Measurements from ENCODE around the gene RAB25.
"Not testable (repeated sequence)": the region's sequence is repeated elsewhere in the genome, so short reads cannot be mapped to it uniquely, and the experiment has no call there.

Gene RAB25

GRCh38 chr1:156052862-156053767 lies 7.8 kb upstream of the RAB25 start:
- peak; percentile 9 to 83 (median 59) for DNase-seq
- intact Hi-C loops (cut with DNase I) = loop anchor here (10.0 kb wide), 1 partner anchor 68 kb away; no protein-coding TSS in a partner anchor

GRCh38 chr1:156053768-156054499 lies 7.0 kb upstream of the RAB25 start, which contains the start of gene UBQLN4:
Gene UBQLN4, minus strand, starts transcription at chr1:156053798. Its CDS starts 97 bp downstream, at chr1:156053701.
- intact Hi-C loops (cut with DNase I) = loop anchor here (10.0 kb wide), 1 partner anchor 69 kb away; no protein-coding TSS in a partner anchor
- peak; percentile 70 to 97 (median 90) for DNase-seq

GRCh38 chr1:156054500-156055280 lies 6.3 kb upstream of the RAB25 start, which contains the start of gene LAMTOR2:
Gene LAMTOR2, plus strand, starts transcription at chr1:156054782. Its CDS starts 108 bp downstream, at chr1:156054890.
- intact Hi-C loops (cut with DNase I) = loop anchor here (10.0 kb wide), 1 partner anchor 70 kb away; no protein-coding TSS in a partner anchor

GRCh38 chr1:156055281-156056048 lies 5.5 kb upstream of the RAB25 start:
- intact Hi-C loops (cut with DNase I) = loop anchor here (10.0 kb wide), 1 partner anchor 71 kb away; no protein-coding TSS in a partner anchor
- peak in 1 of 42 donors; percentile 27 for DNase-seq

More at GRCh38 chr1:156054500-156055280, 6.3 kb upstream of the RAB25 start, which contains the start of gene LAMTOR2:
- DNase-seq = peak; percentile 97 to 100 (median 99)

DNA sequence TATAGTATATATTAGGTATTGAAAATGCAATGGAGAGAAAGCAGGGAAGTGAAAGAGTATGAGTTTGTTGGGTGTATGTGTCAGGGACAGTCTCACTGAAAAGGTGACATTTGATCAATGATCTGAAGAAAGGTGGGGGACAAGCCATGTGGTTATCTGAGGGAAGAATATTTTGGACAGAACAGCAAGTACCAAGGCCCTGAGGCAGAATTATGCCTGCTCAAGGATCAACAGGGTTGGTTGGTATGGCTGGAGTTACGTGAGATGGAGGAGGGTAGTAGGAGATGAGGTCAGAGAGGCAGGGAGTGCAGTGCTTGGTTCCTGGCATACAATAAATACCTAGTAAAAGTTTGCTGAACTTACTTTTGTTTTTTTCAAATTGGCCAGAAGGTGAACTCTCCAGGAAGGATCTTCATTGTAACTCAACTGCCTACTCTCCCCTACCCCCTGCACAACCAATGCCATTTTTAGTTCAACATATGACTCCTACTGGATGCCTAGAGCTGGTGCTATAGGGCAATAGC lies 4.6 kb upstream of the RAB25 start:
- intact Hi-C loops (cut with DNase I) = loop anchor here (10.0 kb wide), 1 partner anchor 72 kb away; no protein-coding TSS in a partner anchor
- no peak for DNase-seq

DNA sequence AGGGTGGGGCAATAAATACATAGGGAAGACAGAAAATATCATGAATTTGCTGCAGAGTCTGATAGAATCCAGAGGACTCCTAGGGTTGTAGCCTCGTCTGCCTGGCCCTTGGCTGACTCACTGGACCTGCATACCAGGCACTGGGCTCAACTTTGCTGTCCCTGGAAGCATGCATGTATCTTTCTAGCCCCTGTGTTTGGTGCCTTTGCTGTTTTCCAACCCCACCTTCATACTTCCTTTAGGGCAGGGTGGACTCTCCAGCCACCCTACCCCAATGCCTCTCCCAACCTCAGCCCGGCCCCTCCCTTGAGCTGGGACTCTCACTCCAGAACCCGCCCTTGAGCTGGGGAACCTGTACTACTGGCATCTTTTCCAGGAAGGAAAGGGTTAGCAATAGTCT lies 1.2 kb downstream of the RAB25 start:
- no peak for DNase-seq
- intact Hi-C loops (cut with DNase I) = no loop called here

GRCh38 chr1:156063997-156064285 lies 3.0 kb downstream of the RAB25 start:
- intact Hi-C loops (cut with DNase I) = no loop called here
- no peak for DNase-seq

DNA sequence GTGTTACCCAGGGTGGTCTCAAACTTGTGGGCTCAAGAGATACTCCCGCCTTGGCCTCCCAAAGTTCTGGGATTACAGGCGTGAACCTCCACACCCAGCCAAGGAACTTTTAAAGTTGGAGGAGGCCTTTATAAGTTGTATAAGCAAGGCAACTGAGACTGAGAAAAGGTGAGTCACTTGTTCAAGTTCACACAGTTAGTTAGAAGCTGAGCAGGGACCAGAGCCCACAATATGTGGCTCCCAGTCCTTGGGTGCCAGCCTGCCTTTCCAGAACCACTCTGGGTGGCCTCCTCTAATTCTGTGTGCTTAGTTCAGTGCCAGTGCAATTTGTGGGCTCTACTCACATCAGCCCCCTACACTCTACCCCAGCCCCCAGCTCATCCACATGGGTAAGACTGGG lies 3.7 kb downstream of the RAB25 start:
- no peak for DNase-seq
- intact Hi-C loops (cut with DNase I) = no loop called here

DNA sequence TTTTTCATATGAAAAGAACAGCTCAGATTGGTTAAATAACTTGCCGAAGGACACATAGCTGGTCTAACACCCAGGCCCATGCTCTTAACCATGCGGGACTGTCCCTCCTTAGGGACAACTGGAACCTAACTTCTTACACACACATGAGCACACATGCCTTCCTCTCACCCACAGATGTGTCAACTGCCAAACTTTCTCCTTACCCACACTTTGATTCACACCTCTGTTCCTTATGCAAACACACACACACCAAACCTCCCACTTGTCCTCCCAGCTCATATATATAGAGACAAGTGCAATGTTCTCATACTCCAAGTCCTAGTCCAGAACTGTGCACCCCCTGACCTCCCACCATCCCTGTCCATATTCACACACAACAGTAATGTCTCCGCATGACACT lies 4.3 kb downstream of the RAB25 start:
- intact Hi-C loops (cut with DNase I) = no loop called here
- peak in 5 of 42 donors; percentile 17 to 61 (median 25) for DNase-seq

GRCh38 chr1:156065871-156066270 lies 4.9 kb downstream of the RAB25 start:
- intact Hi-C loops (cut with DNase I) = no loop called here
- no peak for DNase-seq

DNA sequence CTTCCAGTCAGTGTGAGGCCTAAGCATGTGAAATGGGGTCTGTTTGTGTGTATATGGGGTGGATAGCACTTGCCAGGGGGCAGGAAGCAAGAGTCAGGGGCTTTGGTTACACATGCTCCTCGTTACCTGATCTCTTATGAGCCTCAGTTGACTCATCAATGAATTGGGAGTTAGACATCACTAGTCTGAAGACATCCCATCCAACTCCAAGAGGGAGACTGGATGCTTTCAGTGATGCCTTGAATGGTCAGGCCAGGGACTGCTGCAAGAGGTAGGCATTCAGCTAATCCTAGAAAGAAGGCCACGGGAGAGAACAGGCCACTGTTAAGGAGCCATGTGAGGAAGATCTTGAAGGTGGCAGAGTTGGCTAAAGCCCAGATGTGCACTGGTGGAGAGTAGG lies 6.3 kb downstream of the RAB25 start:
- intact Hi-C loops (cut with DNase I) = no loop called here
- no peak for DNase-seq

DNA sequence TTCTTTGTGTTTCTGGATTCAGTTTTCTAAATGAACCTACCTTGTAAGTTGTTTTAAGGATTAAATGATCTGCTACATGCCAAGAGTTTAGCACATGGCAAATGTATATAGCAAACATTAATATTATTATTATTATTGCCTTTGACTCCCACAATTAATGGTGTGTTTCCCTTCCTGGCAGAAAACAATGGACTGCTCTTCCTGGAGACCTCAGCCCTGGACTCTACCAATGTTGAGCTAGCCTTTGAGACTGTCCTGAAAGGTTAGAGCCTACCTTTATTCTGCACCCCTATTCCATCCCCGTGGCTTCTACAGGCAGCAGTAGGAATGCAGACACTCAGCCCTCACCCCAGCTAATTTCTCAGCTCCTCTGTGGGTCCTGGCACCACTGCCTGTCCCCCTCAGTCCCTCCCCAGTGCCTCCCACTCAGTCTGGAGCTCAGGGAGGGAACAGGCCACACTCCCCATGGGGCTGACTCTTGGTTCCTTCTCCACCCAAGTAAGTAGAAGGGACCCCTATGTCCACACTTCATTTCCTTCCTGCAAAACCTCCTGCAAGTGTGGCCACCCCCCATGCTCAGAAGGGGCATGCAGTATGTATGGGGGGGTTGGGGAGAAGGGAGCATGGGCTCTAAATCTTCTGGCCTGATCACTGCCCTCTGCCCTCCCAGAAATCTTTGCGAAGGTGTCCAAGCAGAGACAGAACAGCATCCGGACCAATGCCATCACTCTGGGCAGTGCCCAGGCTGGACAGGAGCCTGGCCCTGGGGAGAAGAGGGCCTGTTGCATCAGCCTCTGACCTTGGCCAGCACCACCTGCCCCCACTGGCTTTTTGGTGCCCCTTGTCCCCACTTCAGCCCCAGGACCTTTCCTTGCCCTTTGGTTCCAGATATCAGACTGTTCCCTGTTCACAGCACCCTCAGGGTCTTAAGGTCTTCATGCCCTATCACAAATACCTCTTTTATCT lies 8.8 kb downstream of the RAB25 start:
- intact Hi-C loops (cut with DNase I) = no loop called here
- no peak for DNase-seq

DNA sequence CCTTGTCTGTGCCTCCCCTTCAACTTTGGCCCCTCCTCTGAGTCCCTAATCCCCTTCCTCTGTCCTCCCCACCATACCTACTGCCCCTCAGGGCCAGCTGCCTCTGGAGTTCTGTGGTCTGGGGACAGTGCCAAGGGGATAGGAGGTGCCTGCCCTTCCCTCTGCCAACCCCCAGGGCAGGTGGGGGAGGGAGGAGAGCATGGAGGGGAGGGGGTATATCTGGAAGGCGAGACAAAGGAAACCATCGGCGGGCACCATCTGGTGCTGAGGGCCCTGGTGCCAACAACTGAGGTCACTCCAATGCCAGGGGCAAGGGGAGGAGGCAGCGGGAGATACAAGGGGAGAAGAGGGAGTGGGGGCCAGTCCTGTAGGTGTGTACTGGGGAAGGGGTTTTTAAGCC lies 9.6 kb downstream of the RAB25 start:
- intact Hi-C loops (cut with DNase I) = no loop called here

GRCh38 chr1:156071332-156071816 lies 10.4 kb downstream of the RAB25 start:
- intact Hi-C loops (cut with DNase I); DNase-seq: not testable (repeated sequence)

More for the DNA sequence above, 9.6 kb downstream of the RAB25 start:
- DNase-seq = no peak

DNA sequence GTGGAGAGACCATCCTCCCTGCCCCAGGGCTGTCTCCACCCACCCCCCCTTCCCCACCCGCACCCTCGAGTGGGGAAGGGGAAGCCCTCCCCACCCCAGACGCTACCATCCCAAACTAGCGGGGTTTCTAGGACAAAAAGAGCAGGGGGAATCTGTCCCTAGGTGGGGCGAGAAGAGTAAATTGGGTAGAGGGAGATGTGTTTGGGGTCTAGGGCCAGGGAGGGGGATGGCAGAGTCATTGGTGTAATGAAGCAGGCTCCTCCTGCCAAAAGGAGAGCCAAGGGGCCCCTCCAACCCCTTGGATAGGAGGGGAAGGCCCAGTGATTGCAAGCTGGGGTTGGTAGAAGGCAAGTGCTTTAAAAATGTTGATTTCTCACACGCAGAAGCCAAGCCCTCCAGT lies 11.3 kb downstream of the RAB25 start:
- no peak for DNase-seq
- intact Hi-C loops (cut with DNase I) = no loop called here

GRCh38 chr1:156073110-156073687 lies 12.2 kb downstream of the RAB25 start:
- DNase-seq = no peak

More at GRCh38 chr1:156073110-156073687, 12.2 kb downstream of the RAB25 start:
- intact Hi-C loops (cut with DNase I) = no loop called here

Measured in head of caudate nucleus (tissue), 42 donors.